ENCODE data around the gene STK36.

Gene STK36

GRCh38 chr2:218733171-218734021 is 61.5 kb downstream of the STK36 start:
- Mint-ChIP-seq H3K27me3 (no peaks in the 10 kb centered on the region), H3K4me3 (no peak overlapping the region), H3K4me1 (peaks cover 15 to 18% of the 10 kb centered on the region in 2 donors), H3K9me3 (peaks cover 0 to 4% of the 10 kb centered on the region in 2 donors), H3K36me3 (peaks cover 36 to 66% of the 10 kb centered on the region in 2 donors), H3K27ac (no peak overlapping the region)
- ATAC-seq (replicated peaks), result peak; percentile 66 to 76
- DNase-seq, result no peak

GRCh38 chr2:218734190-218734975 is 62.5 kb downstream of the STK36 start:
- Mint-ChIP-seq H3K36me3 (peaks cover 40 to 68% of the 10 kb centered on the region in 2 donors), H3K27me3 (no peaks in the 10 kb centered on the region), H3K9me3 (peaks cover 0 to 4% of the 10 kb centered on the region in 2 donors), H3K4me3 (no peak overlapping the region), H3K4me1 (peaks cover 15 to 18% of the 10 kb centered on the region in 2 donors), H3K27ac (no peak overlapping the region)
- no peak for ATAC-seq (replicated peaks)
- no peak for DNase-seq

- H3K9me3 Mint-ChIP-seq, result peaks cover 0 to 4% of the 10 kb centered on the region in 2 donors
- ATAC-seq (replicated peaks) (no peak), DNase-seq (no peak)
- H3K36me3 Mint-ChIP-seq, result peaks cover 41 to 73% of the 10 kb centered on the region in 2 donors
- H3K4me3 Mint-ChIP-seq, result no peak overlapping the region
- no peak overlapping the region for H3K27ac Mint-ChIP-seq
- H3K27me3 Mint-ChIP-seq, result no peaks in the 10 kb centered on the region
- peaks cover 15 to 18% of the 10 kb centered on the region in 2 donors for H3K4me1 Mint-ChIP-seq
Observed at GRCh38 chr2:218736531-218736930, 64.6 kb downstream of the STK36 start.

- DNase-seq, result no peak
- Mint-ChIP-seq H3K36me3 (peaks cover 58 to 75% of the 10 kb centered on the region in 2 donors), H3K4me1 (peaks cover 16 to 25% of the 10 kb centered on the region in 2 donors)
Observed at GRCh38 chr2:218743068-218743467, 71.2 kb downstream of the STK36 start.

GRCh38 chr2:218744615-218745014 is 72.7 kb downstream of the STK36 start:
- Mint-ChIP-seq H3K27ac (no peak overlapping the region), H3K4me1 (peaks cover 16 to 25% of the 10 kb centered on the region in 2 donors), H3K36me3 (peaks cover 56 to 69% of the 10 kb centered on the region in 2 donors), H3K9me3 (no peaks in the 10 kb centered on the region), H3K27me3 (no peaks in the 10 kb centered on the region), H3K4me3 (no peak overlapping the region)
- DNase-seq (no peak), ATAC-seq (replicated peaks) (peak; percentile 44 to 53)

More at GRCh38 chr2:218743068-218743467, 71.2 kb downstream of the STK36 start:
- no peak overlapping the region for H3K27ac Mint-ChIP-seq
- ATAC-seq (replicated peaks), result peak; percentile 79 to 91
- H3K27me3 Mint-ChIP-seq, result no peaks in the 10 kb centered on the region
- H3K4me3 Mint-ChIP-seq, result no peak overlapping the region
- H3K9me3 Mint-ChIP-seq, result no peaks in the 10 kb centered on the region

- no peaks in the 10 kb centered on the region for H3K9me3 Mint-ChIP-seq
- peak; percentile 17 for DNase-seq
- H3K4me1 Mint-ChIP-seq, result peaks cover 16 to 25% of the 10 kb centered on the region in 2 donors
- H3K27me3 Mint-ChIP-seq, result no peaks in the 10 kb centered on the region
- ATAC-seq (replicated peaks), result peak; percentile 81 to 82
- H3K27ac Mint-ChIP-seq, result peak overlapping the region; percentile 15
- H3K36me3 Mint-ChIP-seq, result peaks cover 56 to 64% of the 10 kb centered on the region in 2 donors
- no peak overlapping the region for H3K4me3 Mint-ChIP-seq
Observed at GRCh38 chr2:218745160-218745558, 73.3 kb downstream of the STK36 start.

GRCh38 chr2:218745559-218746469 is 73.9 kb downstream of the STK36 start:
- peak overlapping the region; percentile 15 for H3K27ac Mint-ChIP-seq
- H3K9me3 Mint-ChIP-seq, result no peaks in the 10 kb centered on the region
- no peak for DNase-seq
- peaks cover 16 to 25% of the 10 kb centered on the region in 2 donors for H3K4me1 Mint-ChIP-seq
- no peaks in the 10 kb centered on the region for H3K27me3 Mint-ChIP-seq
- H3K4me3 Mint-ChIP-seq, result no peak overlapping the region
- ATAC-seq (replicated peaks), result no peak
- peaks cover 59 to 62% of the 10 kb centered on the region in 2 donors for H3K36me3 Mint-ChIP-seq

- peaks cover 59 to 63% of the 10 kb centered on the region in 2 donors for H3K36me3 Mint-ChIP-seq
- no peak overlapping the region for H3K4me3 Mint-ChIP-seq
- H3K27me3 Mint-ChIP-seq, result no peaks in the 10 kb centered on the region
- no peak overlapping the region for H3K27ac Mint-ChIP-seq
- DNase-seq (no peak), ATAC-seq (replicated peaks) (no peak)
- H3K4me1 Mint-ChIP-seq, result peaks cover 16 to 25% of the 10 kb centered on the region in 2 donors
- no peaks in the 10 kb centered on the region for H3K9me3 Mint-ChIP-seq
Observed at GRCh38 chr2:218746470-218746795, 74.5 kb downstream of the STK36 start.

- Mint-ChIP-seq H3K9me3 (no peaks in the 10 kb centered on the region), H3K36me3 (peaks cover 62 to 67% of the 10 kb centered on the region in 2 donors), H3K27me3 (no peaks in the 10 kb centered on the region), H3K27ac (no peak overlapping the region), H3K4me1 (peaks cover 16 to 25% of the 10 kb centered on the region in 2 donors), H3K4me3 (no peak overlapping the region)
- ATAC-seq (replicated peaks), result no peak
- no peak for DNase-seq
Observed at GRCh38 chr2:218746960-218747359, 75.1 kb downstream of the STK36 start.

- Mint-ChIP-seq H3K27me3 (no peaks in the 10 kb centered on the region), H3K4me1 (peaks cover 12 to 16% of the 10 kb centered on the region in 2 donors), H3K27ac (no peak overlapping the region), H3K4me3 (no peak overlapping the region), H3K36me3 (peaks cover 72 to 73% of the 10 kb centered on the region in 2 donors), H3K9me3 (no peaks in the 10 kb centered on the region)
- DNase-seq, result no peak
- no peak for ATAC-seq (replicated peaks)
Observed at GRCh38 chr2:218748741-218749441, 77.0 kb downstream of the STK36 start.

Data from stimulated activated naive B cell treated with anti-CD40 and anti-IgM and Interleukin-4, amounts not matched to agents 10 μg/mL and 1 μg/mL and 100 μg/mL, for 72 hours (primary cell).